ENCODE results near the gene PROB1.

GRCh38 chr5:139430015-139430414, 35.1 kb upstream of the PROB1 start:
- TF ChIP-seq POLR2A (IDR thresholded peaks at IDR 0.05) (no peak), CTCF (IDR thresholded peaks at IDR 0.05) (no peak)

Data from lower leg skin (tissue), 3 donors.